HEK293 (cell line): ENCODE data around the gene HMG20B.

ENCODE experiments used
- CTCF ChIA-PET: fragments of 350-600 bp; formaldehyde crosslinking; extraction: SDS; loops from one replicate; lab custom pipeline; 2021; ENCODE audit warnings: antibody characterized with exemption; lab: Yijun Ruan, JAX
- POLR2A ChIA-PET: fragments of 300-600 bp; formaldehyde crosslinking; extraction: SDS; loops from one replicate; lab custom pipeline; 2020; ENCODE audit warnings: antibody characterized with exemption, inconsistent platforms; lab: Yijun Ruan, JAX
- H3K27ac ChIP-seq: fragments of 200-500 bp; sonication (Bioruptor generic); 2 replicates; pipeline ENCODE4 v1.5.1; 2014; ENCODE audit warnings: low read depth, low read length, control low read depth, inconsistent platforms; ENCODE audit errors: extremely low read depth
- H3K36me3 ChIP-seq, 2 experiments: fragments of 200-500 bp in 1 of 2; sonication (Bioruptor generic) in 1 of 2; 1 replicate in 1 of 2; 2 replicates in 1 of 2; pipeline ENCODE4 v1.5.1; 2014 to 2017; ENCODE audit warnings: inconsistent platforms in 2 of 2, low read length in 2 of 2; ENCODE audit not compliant: control insufficient read depth in 2 of 2, insufficient read depth in 1 of 2
- H3K4me1 ChIP-seq: fragments of 200-500 bp; sonication (Bioruptor generic); 2 replicates; pipeline ENCODE4 v1.5.1; 2014; ENCODE audit warnings: mild to moderate bottlenecking, low read length, inconsistent platforms; ENCODE audit not compliant: control insufficient read depth, insufficient read depth
- H3K4me3 ChIP-seq: 2 replicates; pipeline ENCODE4 v1.5.1; 2011; ENCODE audit warnings: low read depth, mild to moderate bottlenecking, control low read depth, low read length, moderate library complexity
- H3K9me3 ChIP-seq: fragments of 200-500 bp; sonication (Bioruptor generic); 2 replicates; pipeline ENCODE4 v1.5.1; 2014; ENCODE audit warnings: low read depth, low read length, inconsistent platforms; ENCODE audit not compliant: control insufficient read depth, insufficient read depth
- BCL11B ChIP-seq: fragments of 450-650 bp; formaldehyde crosslinking; IDR thresholded peaks from 2 replicates; pipeline ENCODE4 v1.5.1; 2016; ENCODE audit warnings: low read depth, missing biosample characterization, missing genetic modification characterization
- EGR2 ChIP-seq: fragments of 450-650 bp; formaldehyde crosslinking; IDR thresholded peaks from 2 replicates; pipeline ENCODE4 v1.5.1; 2016; ENCODE audit warnings: low read depth, missing biosample characterization, missing genetic modification characterization
- GFI1B ChIP-seq: fragments of 450-650 bp; formaldehyde crosslinking; IDR thresholded peaks from 2 replicates; pipeline ENCODE4 v1.5.1; 2016; ENCODE audit warnings: missing biosample characterization, missing genetic modification characterization
- KLF17 ChIP-seq: fragments of 450-650 bp; formaldehyde crosslinking; IDR thresholded peaks from 2 replicates; pipeline ENCODE4 v1.5.1; 2016; ENCODE audit warnings: missing biosample characterization, missing genetic modification characterization
- KLF9 ChIP-seq: fragments of 450-650 bp; formaldehyde crosslinking; IDR thresholded peaks from 2 replicates; pipeline ENCODE4 v1.5.1; 2016; ENCODE audit warnings: missing biosample characterization, missing genetic modification characterization, low read depth
- MZF1 ChIP-seq: fragments of 450-650 bp; formaldehyde crosslinking; IDR thresholded peaks from 2 replicates; pipeline ENCODE4 v1.5.1; 2017; ENCODE audit warnings: missing biosample characterization, missing genetic modification characterization, borderline replicate concordance
- PRDM4 ChIP-seq: fragments of 450-650 bp; formaldehyde crosslinking; IDR thresholded peaks from 2 replicates; pipeline ENCODE4 v1.5.1; 2017; ENCODE audit warnings: missing biosample characterization, missing genetic modification characterization
- SP7 ChIP-seq: fragments of 450-650 bp; formaldehyde crosslinking; IDR thresholded peaks from 2 replicates; pipeline ENCODE4 v1.5.1; 2016; ENCODE audit warnings: missing biosample characterization, missing genetic modification characterization
- ZFP3 ChIP-seq: fragments of 450-650 bp; formaldehyde crosslinking; IDR thresholded peaks from 2 replicates; pipeline ENCODE4 v1.5.1; 2016; ENCODE audit warnings: low read depth, missing biosample characterization, missing genetic modification characterization
- ZIC2 ChIP-seq: fragments of 450-650 bp; formaldehyde crosslinking; IDR thresholded peaks from 2 replicates; pipeline ENCODE4 v1.5.1; 2016; ENCODE audit warnings: missing biosample characterization, missing genetic modification characterization
- ZNF24 ChIP-seq: fragments of 450-650 bp; formaldehyde crosslinking; IDR thresholded peaks from 2 replicates; pipeline ENCODE4 v1.5.1; 2016; ENCODE audit warnings: missing biosample characterization, missing genetic modification characterization
- ZNF280D ChIP-seq: fragments of 450-650 bp; formaldehyde crosslinking; IDR thresholded peaks from 2 replicates; pipeline ENCODE4 v1.5.1; 2016; ENCODE audit warnings: missing biosample characterization, missing genetic modification characterization
- ZNF501 ChIP-seq: fragments of 450-650 bp; formaldehyde crosslinking; IDR thresholded peaks from 2 replicates; pipeline ENCODE4 v1.5.1; 2016; ENCODE audit warnings: missing biosample characterization, missing genetic modification characterization
- ZNF529 ChIP-seq: fragments of 450-650 bp; formaldehyde crosslinking; IDR thresholded peaks from 2 replicates; pipeline ENCODE4 v1.5.1; 2017; ENCODE audit warnings: missing genetic modification characterization, missing biosample characterization; ENCODE audit not compliant: insufficient replicate concordance
- ZNF623 ChIP-seq: fragments of 450-650 bp; formaldehyde crosslinking; IDR thresholded peaks from 2 replicates; pipeline ENCODE4 v1.5.1; 2016; ENCODE audit warnings: missing biosample characterization, missing genetic modification characterization
- ZNF639 ChIP-seq: fragments of 450-650 bp; formaldehyde crosslinking; IDR thresholded peaks from 2 replicates; pipeline ENCODE4 v1.5.1; 2016; ENCODE audit warnings: missing biosample characterization, missing genetic modification characterization
- ZNF660 ChIP-seq: fragments of 450-650 bp; IDR thresholded peaks from 2 replicates; pipeline ENCODE4 v1.5.1; 2018; ENCODE audit warnings: missing biosample characterization, mild to moderate bottlenecking, missing genetic modification characterization
- ZNF837 ChIP-seq: fragments of 450-650 bp; formaldehyde crosslinking; IDR thresholded peaks from 2 replicates; pipeline ENCODE4 v1.5.1; 2016; ENCODE audit warnings: missing biosample characterization, missing genetic modification characterization
- ZSCAN30 ChIP-seq: fragments of 450-650 bp; IDR thresholded peaks from 2 replicates; pipeline ENCODE4 v1.5.1; 2018; ENCODE audit warnings: missing biosample characterization, mild to moderate bottlenecking, missing genetic modification characterization, moderate library complexity
- TF ChIP-seq, protein P1 (sequence below): fragments of 450-650 bp; formaldehyde crosslinking; IDR thresholded peaks from 2 replicates; pipeline ENCODE4 v1.5.1; 2016; ENCODE audit warnings: missing biosample characterization, missing genetic modification characterization
- TF ChIP-seq, protein P2 (sequence below): fragments of 450-650 bp; formaldehyde crosslinking; IDR thresholded peaks from 2 replicates; pipeline ENCODE4 v1.5.1; 2017; ENCODE audit warnings: missing biosample characterization, missing genetic modification characterization

HMG20B gene

DNA sequence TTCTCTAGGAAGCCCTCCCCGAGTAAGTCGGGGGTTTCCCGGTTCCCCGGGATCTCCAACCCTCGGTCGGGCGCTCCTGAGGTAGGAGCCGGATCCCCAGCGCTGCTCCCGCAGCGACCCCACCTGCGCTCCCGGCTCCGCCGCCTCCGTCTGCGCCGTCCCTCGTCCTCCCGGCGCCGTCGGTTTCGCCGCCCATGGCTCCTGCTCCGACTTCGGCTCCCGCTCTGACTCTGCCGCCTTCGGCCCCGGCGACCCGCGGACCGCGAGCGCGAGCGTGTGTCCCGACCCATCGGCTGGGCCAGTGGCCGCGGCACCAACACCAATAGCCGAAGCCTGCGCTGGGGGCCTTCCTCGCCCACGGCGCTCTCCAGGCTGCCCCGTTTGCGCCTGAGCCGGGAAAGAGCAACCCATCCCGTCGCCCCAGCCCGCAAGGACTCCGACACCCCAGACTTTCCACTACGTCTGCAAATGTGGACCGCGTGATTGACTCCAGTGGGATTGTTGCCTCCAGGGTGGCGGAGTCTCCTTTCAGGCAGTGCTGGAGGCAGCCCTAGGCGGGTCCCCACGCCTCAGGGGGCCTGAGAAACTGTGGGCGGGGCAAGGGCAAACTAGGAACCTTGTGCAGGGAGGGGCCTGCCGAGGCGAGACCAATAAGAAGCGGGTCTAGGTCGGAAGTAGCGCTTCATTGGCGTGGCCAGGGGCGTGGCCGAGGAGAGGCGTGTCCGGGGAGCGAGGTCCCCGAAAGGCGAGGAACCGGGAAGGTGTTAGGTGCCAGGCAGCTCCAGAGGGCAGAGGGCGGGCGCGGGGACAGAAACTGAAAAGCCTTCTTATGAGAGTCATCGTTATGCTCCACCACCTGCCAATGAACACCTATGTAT is 54.0 kb downstream of the HMG20B start, which contains the start of gene CACTIN (continued):
- TF ChIP-seq KLF17 (tag by site-specific recombination) (peak; percentile 83), KLF9 (tag by site-specific recombination) (peak; percentile 94), ZIC2 (tag by site-specific recombination) (peak; percentile 91), PRDM4 (tag by site-specific recombination) (peak; percentile 28; the same call in 1 of the 2 replicates), EGR2 (peak; percentile 98), SP7 (tag by site-specific recombination) (peak; percentile 91), ZNF529 (no peak), ZSCAN30 (peak; percentile 81)
- TF ChIP-seq, protein P1, sequence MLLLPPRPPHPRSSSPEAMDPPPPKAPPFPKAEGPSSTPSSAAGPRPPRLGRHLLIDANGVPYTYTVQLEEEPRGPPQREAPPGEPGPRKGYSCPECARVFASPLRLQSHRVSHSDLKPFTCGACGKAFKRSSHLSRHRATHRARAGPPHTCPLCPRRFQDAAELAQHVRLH (tag by site-specific recombination) = peak; percentile 67; the same call in 1 of the 2 replicates
- TF ChIP-seq, protein P2, sequence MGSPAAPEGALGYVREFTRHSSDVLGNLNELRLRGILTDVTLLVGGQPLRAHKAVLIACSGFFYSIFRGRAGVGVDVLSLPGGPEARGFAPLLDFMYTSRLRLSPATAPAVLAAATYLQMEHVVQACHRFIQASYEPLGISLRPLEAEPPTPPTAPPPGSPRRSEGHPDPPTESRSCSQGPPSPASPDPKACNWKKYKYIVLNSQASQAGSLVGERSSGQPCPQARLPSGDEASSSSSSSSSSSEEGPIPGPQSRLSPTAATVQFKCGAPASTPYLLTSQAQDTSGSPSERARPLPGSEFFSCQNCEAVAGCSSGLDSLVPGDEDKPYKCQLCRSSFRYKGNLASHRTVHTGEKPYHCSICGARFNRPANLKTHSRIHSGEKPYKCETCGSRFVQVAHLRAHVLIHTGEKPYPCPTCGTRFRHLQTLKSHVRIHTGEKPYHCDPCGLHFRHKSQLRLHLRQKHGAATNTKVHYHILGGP (tag by site-specific recombination) = peak; percentile 44; the same call in 1 of the 2 replicates

DNA sequence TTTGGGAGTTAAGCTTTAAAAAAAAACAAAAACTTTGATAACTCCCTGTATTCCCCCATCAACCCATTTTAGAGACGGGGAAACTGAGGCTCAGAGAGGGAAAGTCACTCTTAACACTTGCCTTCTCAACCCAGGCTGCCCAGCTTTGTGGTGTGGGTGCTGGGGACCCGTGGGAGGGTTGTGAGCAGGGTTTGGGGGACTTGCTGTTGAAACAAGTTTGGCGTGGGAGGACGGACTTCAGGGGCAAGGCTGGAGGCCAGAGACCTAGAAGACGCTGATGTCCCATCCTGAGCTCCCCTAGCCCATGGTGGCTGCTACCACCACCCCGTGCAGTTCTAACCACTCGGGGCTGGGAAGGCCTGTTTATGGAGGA is 54.6 kb downstream of the HMG20B start:
- no peaks in the 10 kb centered on the region for H3K4me1 ChIP-seq
- no peak overlapping the region for H3K4me3 ChIP-seq
- peaks cover 0 to 22% of the 10 kb centered on the region in 2 experiments; a peak in 2 of 3 replicates for H3K36me3 ChIP-seq
- no peaks in the 10 kb centered on the region for H3K9me3 ChIP-seq
- ChIA-PET CTCF (interaction anchor here (0.6 kb wide), 1 partner anchor 27 kb away, joined by 3 read pairs; no protein-coding TSS in a partner anchor), POLR2A (interaction anchor here (0.5 to 1.3 kb wide), 3 partner anchors 26 to 330 kb away, joined by 3 read pairs; no protein-coding TSS in a partner anchor)
- no peak overlapping the region for H3K27ac ChIP-seq
- TF ChIP-seq ZFP3 (tag by site-specific recombination) (no peak), ZNF280D (tag by site-specific recombination) (peak; percentile 88; the same call in 1 of the 2 replicates), BCL11B (tag by site-specific recombination) (0 out of 2 replicates have a peak, but pooled peaks have one; percentile 48), ZNF501 (tag by site-specific recombination) (no peak), GFI1B (tag by site-specific recombination) (no peak), ZNF660 (tag by site-specific recombination) (no peak), ZNF837 (tag by site-specific recombination) (no peak), ZNF24 (tag by site-specific recombination) (peak; percentile 55; the same call in 1 of the 2 replicates), ZNF639 (tag by site-specific recombination) (peak; percentile 48; the same call in 1 of the 2 replicates), ZNF623 (tag by site-specific recombination) (peak; percentile 17; the same call in 1 of the 2 replicates), MZF1 (tag by site-specific recombination) (peak; percentile 96), PRDM4 (tag by site-specific recombination) (peak; percentile 45; the same call in 1 of the 2 replicates)
